Left ventricle myocardium inferior (tissue), 1 donor: ENCODE measurements around the gene DHRSX. TPM values are rescaled to one million over a fixed set of nuclear protein-coding genes. Genes with fewer than 3 reads are reported as not detected.
"Not testable (repeated sequence)": the region's sequence is repeated elsewhere in the genome, so short reads cannot be mapped to it uniquely, and the experiment has no call there.

Source experiments
- DNase-seq: peaks from one replicate; pipeline ENCODE4 v3.0.0-alpha.2; 2020
- H3K27ac ChIP-seq: fragments of 200-600 bp; replicated peaks from 2 replicates; pipeline ENCODE4 v1.8.0; 2021
- H3K27me3 ChIP-seq: fragments of 200-600 bp; 2 replicates; pipeline ENCODE4 v1.8.0; 2021; ENCODE audit warnings: low read depth
- H3K36me3 ChIP-seq: fragments of 200-600 bp; 2 replicates; pipeline ENCODE4 v1.8.0; 2021
- H3K4me1 ChIP-seq: fragments of 200-600 bp; 2 replicates; pipeline ENCODE4 v1.8.0; 2021
- H3K4me3 ChIP-seq: fragments of 200-600 bp; 2 replicates; pipeline ENCODE4 v1.8.0; 2021; ENCODE audit warnings: mild to moderate bottlenecking, moderate library complexity
- H3K9me3 ChIP-seq: fragments of 200-600 bp; replicated peaks from 2 replicates; pipeline ENCODE4 v1.8.0; 2021
- intact Hi-C: fragments of 100-400 bp; cut with micrococcal nuclease; formaldehyde crosslinking; loops from one replicate; pipeline ENCODE4 v1.11.0; 2022
- total RNA-seq: library from RNA; stranded (reverse); fragmentation: NEBNext Ultra II Directional; extraction: Animal tissue kit (Norgen Biotek cat#: 25700); gene quantifications from one replicate; pipeline ENCODE4 v1.2.1, GENCODE V29; 2021
- TF ChIP-seq, protein P1 (sequence below): fragments of 200-600 bp; IDR thresholded peaks from 2 replicates; pipeline ENCODE4 v1.8.0; 2021; ENCODE audit warnings: antibody characterized with exemption, mild to moderate bottlenecking, borderline replicate concordance
- donor health status: DM: no; HTN: yes; CAD: no; lungs with severe emphysema.

Gene DHRSX
- total RNA-seq, 1 donor from 2014 or later: 35.3 TPM

DNA sequence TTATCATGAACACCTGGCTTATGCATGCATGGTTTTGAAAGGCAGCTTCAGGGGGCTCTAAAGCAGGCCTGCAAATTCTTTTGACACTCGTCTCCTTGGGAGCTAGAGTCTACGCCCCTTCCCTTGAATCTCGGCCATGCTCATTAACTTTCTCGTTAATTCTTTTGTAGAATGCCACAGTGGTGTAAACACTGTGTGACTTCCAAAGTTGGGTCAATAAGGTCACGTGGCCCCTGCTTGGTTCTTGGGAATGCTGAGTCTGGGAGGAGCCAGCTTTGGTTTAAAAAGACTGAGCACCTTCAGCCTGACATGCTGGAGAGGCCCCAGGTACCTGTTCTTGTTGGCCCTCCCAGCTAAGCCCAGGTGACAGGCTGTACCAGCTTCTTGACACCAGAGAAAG, 228.4 kb downstream of the DHRSX start:
- TF ChIP-seq, protein P1, sequence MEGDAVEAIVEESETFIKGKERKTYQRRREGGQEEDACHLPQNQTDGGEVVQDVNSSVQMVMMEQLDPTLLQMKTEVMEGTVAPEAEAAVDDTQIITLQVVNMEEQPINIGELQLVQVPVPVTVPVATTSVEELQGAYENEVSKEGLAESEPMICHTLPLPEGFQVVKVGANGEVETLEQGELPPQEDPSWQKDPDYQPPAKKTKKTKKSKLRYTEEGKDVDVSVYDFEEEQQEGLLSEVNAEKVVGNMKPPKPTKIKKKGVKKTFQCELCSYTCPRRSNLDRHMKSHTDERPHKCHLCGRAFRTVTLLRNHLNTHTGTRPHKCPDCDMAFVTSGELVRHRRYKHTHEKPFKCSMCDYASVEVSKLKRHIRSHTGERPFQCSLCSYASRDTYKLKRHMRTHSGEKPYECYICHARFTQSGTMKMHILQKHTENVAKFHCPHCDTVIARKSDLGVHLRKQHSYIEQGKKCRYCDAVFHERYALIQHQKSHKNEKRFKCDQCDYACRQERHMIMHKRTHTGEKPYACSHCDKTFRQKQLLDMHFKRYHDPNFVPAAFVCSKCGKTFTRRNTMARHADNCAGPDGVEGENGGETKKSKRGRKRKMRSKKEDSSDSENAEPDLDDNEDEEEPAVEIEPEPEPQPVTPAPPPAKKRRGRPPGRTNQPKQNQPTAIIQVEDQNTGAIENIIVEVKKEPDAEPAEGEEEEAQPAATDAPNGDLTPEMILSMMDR: no peak
- no peak for DNase-seq
- Histone ChIP-seq H3K4me3 (no peak overlapping the region), H3K9me3 (no peaks in the 10 kb centered on the region), H3K27ac (no peak overlapping the region), H3K4me1 (no peaks in the 10 kb centered on the region), H3K36me3 (peaks cover 7% of the 10 kb centered on the region), H3K27me3 (no peaks in the 10 kb centered on the region)
- intact Hi-C loops: no loop called here

DNA sequence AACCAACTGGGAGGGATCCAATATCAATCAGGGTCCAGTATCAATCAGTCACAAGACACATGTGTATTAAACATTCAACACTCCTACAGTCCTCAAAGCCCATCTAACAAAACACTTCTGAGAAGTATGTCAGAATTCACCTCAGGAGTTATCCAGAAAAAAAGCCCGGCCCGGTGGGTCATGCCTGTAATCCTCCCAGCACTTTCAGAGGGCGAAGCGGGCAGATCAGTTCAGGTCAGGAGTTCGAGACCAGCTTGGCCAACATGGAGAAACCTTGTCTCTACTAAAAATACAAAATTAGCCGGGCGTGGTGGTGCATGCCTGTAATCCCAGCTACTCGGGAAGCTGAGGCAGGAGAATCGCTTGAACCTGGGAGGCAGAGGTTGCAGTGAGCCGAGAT, 229.2 kb downstream of the DHRSX start:
- H3K4me1 ChIP-seq, H3K27ac ChIP-seq, H3K9me3 ChIP-seq, DNase-seq, intact Hi-C loops, H3K4me3 ChIP-seq, H3K27me3 ChIP-seq: not testable (repeated sequence)
- H3K36me3 ChIP-seq: peaks cover 10% of the 10 kb centered on the region

DNA sequence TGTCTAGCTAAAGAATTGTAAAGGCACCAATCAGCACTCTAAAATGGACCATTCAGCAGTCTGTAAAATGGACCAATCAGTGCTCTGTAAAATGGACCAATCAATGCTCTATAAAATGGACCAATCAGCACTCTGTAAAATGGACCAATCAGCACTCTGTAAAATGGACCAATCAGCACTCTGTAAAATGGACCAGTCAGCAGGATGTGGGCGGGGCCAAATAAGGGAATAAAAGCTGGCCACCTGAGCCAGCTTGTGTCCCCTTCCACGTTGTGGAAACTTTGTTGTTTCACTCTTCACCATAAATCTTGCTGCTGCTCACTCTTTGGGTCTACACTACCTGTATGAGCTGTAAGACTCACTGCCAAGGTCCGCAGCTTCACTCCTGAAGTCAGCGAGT, 230.0 kb downstream of the DHRSX start:
- H3K9me3 ChIP-seq, H3K27me3 ChIP-seq, H3K4me1 ChIP-seq, H3K4me3 ChIP-seq, H3K27ac ChIP-seq, intact Hi-C loops, DNase-seq: not testable (repeated sequence)
- peaks cover 16% of the 10 kb centered on the region for H3K36me3 ChIP-seq

DNA sequence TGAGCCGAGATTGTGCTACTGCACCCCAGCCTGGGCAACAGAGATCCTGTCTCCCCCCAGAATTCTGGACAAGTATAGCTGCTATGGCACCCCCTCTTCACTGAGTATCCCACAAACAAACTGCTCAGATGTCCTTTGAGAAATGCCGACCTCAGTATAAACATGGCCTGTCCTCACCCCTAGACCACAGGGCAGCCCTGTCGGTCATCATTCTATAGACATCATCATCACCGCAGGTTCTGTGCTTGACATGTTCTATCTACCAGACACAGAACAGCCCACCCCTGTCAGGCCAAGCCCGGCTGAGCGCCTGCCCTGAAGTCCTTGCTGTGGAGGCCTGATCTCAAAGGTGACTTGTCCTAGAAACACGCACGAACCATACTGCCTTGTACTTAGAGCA, 232.9 kb downstream of the DHRSX start:
- TF ChIP-seq, protein P1: no peak

DNA sequence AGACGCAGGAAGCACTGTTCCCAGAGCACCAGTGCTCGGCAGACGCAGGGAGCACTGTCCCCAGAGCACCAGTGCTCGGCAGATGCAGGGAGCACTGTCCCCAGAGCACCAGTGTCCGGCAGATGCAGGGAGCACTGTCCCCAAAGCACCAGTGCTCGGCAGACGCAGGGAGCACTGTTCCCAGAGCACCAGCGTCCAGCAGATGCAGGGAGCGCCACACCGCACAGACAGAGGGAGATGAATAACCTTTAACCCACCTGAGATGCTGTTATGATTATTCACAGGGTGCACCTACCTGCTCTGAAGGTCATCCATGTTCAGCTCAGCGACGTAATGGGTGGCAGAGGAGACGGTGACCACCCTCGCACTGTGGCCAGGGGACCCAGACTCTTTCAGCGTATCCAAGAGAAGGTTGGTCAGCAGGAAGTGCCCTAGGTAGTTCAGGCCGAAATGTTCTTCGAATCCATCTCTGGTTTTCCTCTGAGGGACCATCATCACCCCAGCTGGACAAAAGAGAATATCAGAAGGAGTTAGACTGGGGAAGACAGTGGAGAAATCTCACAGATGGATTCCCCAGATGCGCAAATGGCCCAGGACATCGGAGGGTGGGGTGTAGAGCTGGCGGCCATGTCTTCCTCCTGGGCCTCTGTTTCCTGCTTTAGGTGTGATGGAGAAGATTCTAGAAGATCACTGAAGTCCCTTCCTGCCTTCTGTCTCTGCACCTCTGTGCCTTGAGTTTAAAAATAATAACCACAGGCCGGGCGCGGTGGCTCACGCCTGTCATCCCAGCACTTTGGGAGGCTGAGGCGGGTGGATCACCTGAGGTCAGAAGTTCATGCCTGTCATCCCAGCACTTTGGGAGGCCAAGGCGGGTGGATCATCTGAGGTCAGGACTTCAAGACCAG, 234.1 kb downstream of the DHRSX start:
- no peaks in the 10 kb centered on the region for H3K9me3 ChIP-seq
- H3K4me3 ChIP-seq: no peak overlapping the region
- TF ChIP-seq, protein P1: no peak
- H3K27ac ChIP-seq: no peak overlapping the region
- no peak for DNase-seq
- peaks cover 22% of the 10 kb centered on the region for H3K36me3 ChIP-seq
- H3K27me3 ChIP-seq: no peaks in the 10 kb centered on the region
- intact Hi-C loops: no loop called here
- H3K4me1 ChIP-seq: peaks cover 9% of the 10 kb centered on the region

More for the DNA sequence above, 232.9 kb downstream of the DHRSX start:
- no peak overlapping the region for H3K4me3 ChIP-seq
- H3K36me3 ChIP-seq: peaks cover 22% of the 10 kb centered on the region
- no peaks in the 10 kb centered on the region for H3K9me3 ChIP-seq
- no peaks in the 10 kb centered on the region for H3K27me3 ChIP-seq
- intact Hi-C loops: no loop called here
- no peak for DNase-seq
- H3K4me1 ChIP-seq: no peaks in the 10 kb centered on the region
- H3K27ac ChIP-seq: no peak overlapping the region

DNA sequence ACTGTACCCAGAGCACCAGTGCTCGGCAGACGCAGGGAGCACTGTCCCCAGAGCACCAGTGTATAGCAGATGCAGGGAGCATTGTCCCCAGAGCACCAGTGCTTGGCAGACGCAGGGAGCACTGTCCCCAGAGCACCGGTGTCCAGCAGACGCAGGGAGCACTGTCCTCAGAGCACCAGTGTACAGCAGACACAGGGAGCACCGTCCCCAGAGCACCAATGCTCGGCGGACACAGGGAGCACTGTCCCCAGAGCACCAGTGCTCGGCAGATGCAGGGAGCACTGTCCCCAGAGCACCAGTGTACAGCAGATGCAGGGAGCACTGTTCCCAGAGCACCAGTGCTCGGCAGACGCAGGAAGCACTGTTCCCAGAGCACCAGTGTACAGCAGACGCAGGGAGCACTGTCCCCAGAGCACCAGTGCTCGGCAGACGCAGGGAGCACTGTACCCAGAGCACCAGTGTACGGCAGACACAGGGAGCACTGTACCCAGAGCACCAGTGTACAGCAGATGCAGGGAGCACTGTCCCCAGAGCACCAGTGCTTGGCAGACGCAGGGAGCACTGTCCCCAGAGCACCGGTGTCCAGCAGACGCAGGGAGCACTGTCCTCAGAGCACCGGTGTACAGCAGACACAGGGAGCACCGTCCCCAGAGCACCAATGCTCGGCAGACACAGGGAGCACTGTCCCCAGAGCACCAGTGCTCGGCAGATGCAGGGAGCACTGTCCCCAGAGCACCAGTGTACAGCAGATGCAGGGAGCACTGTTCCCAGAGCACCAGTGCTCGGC, 234.9 kb downstream of the DHRSX start:
- H3K9me3 ChIP-seq, DNase-seq, intact Hi-C loops, H3K27ac ChIP-seq, H3K4me3 ChIP-seq, H3K27me3 ChIP-seq: not testable (repeated sequence)
- H3K4me1 ChIP-seq: peaks cover 11% of the 10 kb centered on the region
- peaks cover 27% of the 10 kb centered on the region for H3K36me3 ChIP-seq
